ENCODE measurements around the gene SYT8. TPM values are rescaled to one million over a fixed set of nuclear protein-coding genes. Genes with fewer than 3 reads are reported as not detected.

Gene SYT8
- total RNA-seq, 4 donors from 2014 or later, result not detected

GRCh38 chr11:1829039-1829820 lies 5.6 kb upstream of the SYT8 start:
- no peaks in the 10 kb centered on the region for H3K9me3 ChIP-seq
- no peaks in the 10 kb centered on the region for H3K36me3 ChIP-seq
- H3K4me1 ChIP-seq, result peaks cover 0 to 18% of the 10 kb centered on the region in 2 donors
- TF ChIP-seq POLR2A (IDR thresholded peaks at IDR 0.05) (no peak), CTCF (IDR thresholded peaks at IDR 0.05) (no peak)
- H3K4me3 ChIP-seq (replicated peaks in 1 of 3), result no peak overlapping the region
- intact Hi-C loops (cut with DNase I), result no loop called here
- H3K27ac ChIP-seq, result no peak overlapping the region
- no peaks in the 10 kb centered on the region for H3K27me3 ChIP-seq
- WGBS, 2 donors, result 62 to 69% methylated on average over 6 to 9 of the region's 11 CpGs
- no peak for DNase-seq

GRCh38 chr11:1830004-1830321 lies 4.8 kb upstream of the SYT8 start:
- Histone ChIP-seq H3K9me3 (no peaks in the 10 kb centered on the region), H3K36me3 (no peaks in the 10 kb centered on the region), H3K27me3 (no peaks in the 10 kb centered on the region), H3K4me3 (replicated peaks in 1 of 3) (no peak overlapping the region), H3K4me1 (peaks cover 0 to 24% of the 10 kb centered on the region in 2 donors), H3K27ac (no peak overlapping the region)
- 65 to 67% methylated on average over 1 to 6 of the region's 6 CpGs for WGBS, 2 donors
- TF ChIP-seq CTCF (IDR thresholded peaks at IDR 0.05), result no peak
- TF ChIP-seq POLR2A (IDR thresholded peaks at IDR 0.05), result no peak
- no peak for DNase-seq
- intact Hi-C loops (cut with DNase I), result loop anchor here (5.0 to 10.0 kb wide), 2 partner anchors 178 to 325 kb away; no protein-coding TSS in a partner anchor

DNA sequence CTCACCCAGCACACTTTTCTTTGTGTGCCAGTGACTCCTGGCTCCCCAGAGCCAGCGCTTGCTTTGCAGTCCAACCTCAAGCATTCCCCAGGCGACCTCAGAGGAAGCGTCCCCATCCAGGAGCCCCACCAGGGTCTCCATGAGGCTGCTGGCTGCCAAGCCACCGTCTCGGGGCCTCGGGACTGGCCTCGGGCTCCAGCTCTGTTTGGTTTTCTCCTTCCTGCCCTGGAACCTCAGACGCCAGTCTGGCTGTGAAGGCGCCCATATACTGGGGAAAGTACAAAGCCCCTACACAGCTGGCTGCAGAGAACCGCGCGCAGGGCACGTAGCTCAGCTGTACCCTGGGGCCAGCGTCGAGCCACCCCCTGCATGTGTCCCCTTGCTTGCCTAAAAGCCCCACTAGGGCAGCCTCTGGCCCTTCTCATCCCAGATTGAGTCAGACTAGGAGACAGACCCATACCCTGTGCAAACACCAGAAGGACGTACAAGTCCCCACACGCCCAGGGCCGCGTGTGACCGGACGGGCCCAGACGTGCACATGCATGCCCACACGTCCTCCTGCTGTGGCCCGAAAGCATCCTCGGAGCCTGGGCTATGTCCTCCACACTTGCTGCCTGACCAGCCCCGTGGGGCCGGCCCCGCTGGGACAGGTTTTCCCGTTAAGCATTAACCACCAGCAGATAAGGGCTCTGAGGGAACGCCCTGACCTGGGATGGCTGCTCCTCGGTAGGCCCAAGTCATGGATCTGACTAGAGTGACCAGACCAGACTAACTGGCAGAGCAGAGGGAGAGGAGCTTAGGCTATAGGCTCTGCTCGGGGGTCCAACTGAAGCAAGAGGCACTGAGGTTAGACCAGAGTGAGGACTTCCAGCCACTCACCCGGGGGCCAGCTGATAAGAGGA lies 4.2 kb upstream of the SYT8 start:
- no peaks in the 10 kb centered on the region for H3K36me3 ChIP-seq
- 50 to 68% methylated on average over 17 to 22 of the region's 33 CpGs for WGBS, 2 donors
- intact Hi-C loops (cut with DNase I), result loop anchor here (5.0 to 10.0 kb wide), 2 partner anchors 178 to 324 kb away; no protein-coding TSS in a partner anchor
- TF ChIP-seq POLR2A (IDR thresholded peaks at IDR 0.05), result no peak
- TF ChIP-seq CTCF (IDR thresholded peaks at IDR 0.05), result no peak
- H3K9me3 ChIP-seq, result no peaks in the 10 kb centered on the region
- no peaks in the 10 kb centered on the region for H3K27me3 ChIP-seq
- no peak overlapping the region for H3K27ac ChIP-seq
- no peak overlapping the region for H3K4me3 ChIP-seq (replicated peaks in 1 of 3)
- DNase-seq, result no peak
- peaks cover 0 to 24% of the 10 kb centered on the region in 2 donors for H3K4me1 ChIP-seq

GRCh38 chr11:1831338-1832210 lies 3.2 kb upstream of the SYT8 start:
- 61 to 62% methylated on average over 15 to 19 of the region's 26 CpGs for WGBS, 2 donors
- Histone ChIP-seq H3K4me1 (peaks cover 0 to 24% of the 10 kb centered on the region in 2 donors), H3K36me3 (no peaks in the 10 kb centered on the region), H3K4me3 (replicated peaks in 1 of 3) (no peak overlapping the region), H3K27ac (no peak overlapping the region), H3K27me3 (no peaks in the 10 kb centered on the region), H3K9me3 (no peaks in the 10 kb centered on the region)
- no peak for DNase-seq
- intact Hi-C loops (cut with DNase I), result loop anchor here (1.0 to 10.0 kb wide), 3 partner anchors 138 to 323 kb away; no protein-coding TSS in a partner anchor
- TF ChIP-seq POLR2A (IDR thresholded peaks at IDR 0.05) (no peak), CTCF (IDR thresholded peaks at IDR 0.05) (no peak)
